Activated CD4-positive, alpha-beta T cell treated with anti-CD3 and anti-CD28 coated beads, Interleukin-2, amount 10 ng/mL, durations not matched to agents 7 days and 5 days (primary cell): ENCODE results near the gene TMEM184A. TPM values are rescaled to one million over a fixed set of nuclear protein-coding genes. Genes with fewer than 3 reads are reported as not detected.

Experiments used
- CTCF ChIA-PET: fragments of 350-600 bp; sonication (Branson Sonifier 250); formaldehyde crosslinking; loops from one replicate; lab custom pipeline; 2021; ENCODE audit warnings: antibody characterized with exemption; lab: Charles Lee
- POLR2A ChIA-PET: fragments of 350-600 bp; sonication (Branson Sonifier 250); formaldehyde crosslinking; loops from one replicate; lab custom pipeline; 2021; ENCODE audit warnings: antibody characterized with exemption; lab: Charles Lee
- DNase-seq: peaks from one replicate; pipeline ENCODE4 v3.0.0-alpha.2; 2020
- H3K27ac Mint-ChIP-seq: one replicate; pipeline ENCODE4 v1.8.0; 2021; ENCODE audit warnings: mild to moderate bottlenecking, moderate library complexity, mixed read lengths
- H3K27me3 Mint-ChIP-seq: one replicate; pipeline ENCODE4 v1.8.0; 2021; ENCODE audit warnings: mixed read lengths
- H3K36me3 Mint-ChIP-seq: one replicate; pipeline ENCODE4 v1.8.0; 2021; ENCODE audit warnings: low read depth, mixed read lengths
- H3K4me1 Mint-ChIP-seq: one replicate; pipeline ENCODE4 v1.8.0; 2021; ENCODE audit warnings: mixed read lengths
- H3K4me3 Mint-ChIP-seq: one replicate; pipeline ENCODE4 v1.8.0; 2021; ENCODE audit warnings: mild to moderate bottlenecking, moderate library complexity, mixed read lengths
- H3K9me3 Mint-ChIP-seq: one replicate; pipeline ENCODE4 v1.8.0; 2021; ENCODE audit warnings: mixed read lengths
- total RNA-seq, 2 experiments: library from RNA; stranded (reverse); gene quantifications; one replicate each; pipeline ENCODE4 v1.2.3, GENCODE V29; 2021

Gene TMEM184A
- total RNA-seq, 2 experiments from 2014 or later, result not detected

DNA sequence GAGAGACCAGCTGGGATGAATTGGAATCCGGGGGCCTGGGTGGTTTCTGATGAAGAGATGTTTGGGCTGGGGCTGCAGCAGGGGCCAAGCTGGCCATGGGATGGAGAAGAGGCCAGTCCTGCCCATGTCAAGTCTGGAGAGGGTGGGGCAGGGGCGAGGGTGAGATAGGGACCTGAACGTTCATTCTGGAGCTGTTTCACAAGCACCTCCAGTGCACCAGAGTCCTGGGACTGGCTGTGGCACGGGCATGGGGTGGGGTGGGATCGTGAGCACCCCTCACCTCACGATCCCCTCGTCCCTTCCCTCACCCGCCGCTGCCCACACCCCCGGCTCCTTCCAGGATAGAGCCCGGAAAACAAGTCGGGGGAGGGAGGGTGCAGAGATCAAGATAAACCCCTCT is 39.6 kb upstream of the TMEM184A start:
- POLR2A ChIA-PET, result no interaction called here
- H3K36me3 Mint-ChIP-seq, result no peaks in the 10 kb centered on the region
- H3K9me3 Mint-ChIP-seq, result no peaks in the 10 kb centered on the region
- CTCF ChIA-PET, result no interaction called here
- H3K27me3 Mint-ChIP-seq, result peaks cover 23% of the 10 kb centered on the region
- no peak overlapping the region for H3K4me3 Mint-ChIP-seq
- DNase-seq, result no peak
- H3K4me1 Mint-ChIP-seq, result peaks cover 16% of the 10 kb centered on the region
- no peak overlapping the region for H3K27ac Mint-ChIP-seq

GRCh38 chr7:1595027-1595426 is 39.0 kb upstream of the TMEM184A start:
- Mint-ChIP-seq H3K27ac (no peak overlapping the region), H3K9me3 (no peaks in the 10 kb centered on the region), H3K36me3 (no peaks in the 10 kb centered on the region), H3K4me3 (no peak overlapping the region), H3K27me3 (peaks cover 25% of the 10 kb centered on the region), H3K4me1 (peaks cover 16% of the 10 kb centered on the region)
- POLR2A ChIA-PET, result no interaction called here
- CTCF ChIA-PET, result no interaction called here
- DNase-seq, result no peak

DNA sequence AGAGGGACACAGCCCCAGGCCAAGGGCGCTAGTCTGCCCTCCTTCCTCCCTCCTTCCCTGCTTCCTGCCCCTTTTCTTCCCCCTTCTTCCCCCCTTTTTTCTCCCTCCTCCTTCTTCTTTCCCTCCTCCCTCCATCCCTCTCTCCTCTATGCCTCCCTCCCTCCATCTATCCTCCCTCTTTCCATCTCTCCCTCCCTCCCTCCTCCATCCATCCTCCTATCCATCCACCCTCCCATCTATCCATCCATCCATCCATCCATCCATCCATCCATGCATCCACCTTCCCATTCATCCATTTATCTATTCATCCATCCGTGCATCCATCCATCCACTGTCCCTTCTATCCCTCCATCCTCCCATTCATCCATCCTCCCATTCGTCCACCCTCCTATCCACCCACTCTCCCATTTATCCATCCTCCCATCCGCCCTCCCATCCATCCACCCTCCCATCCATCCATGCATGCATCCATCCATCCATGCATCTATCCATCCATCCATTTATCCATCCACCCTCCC is 38.0 kb upstream of the TMEM184A start:
- Mint-ChIP-seq H3K4me3 (no peak overlapping the region), H3K27me3 (peaks cover 28% of the 10 kb centered on the region), H3K4me1 (peaks cover 16% of the 10 kb centered on the region), H3K27ac (no peak overlapping the region), H3K9me3 (peaks cover 2% of the 10 kb centered on the region), H3K36me3 (no peaks in the 10 kb centered on the region)
- ChIA-PET CTCF (no interaction called here), POLR2A (no interaction called here)
- no peak for DNase-seq

GRCh38 chr7:1593091-1593866 is 37.3 kb upstream of the TMEM184A start:
- H3K4me1 Mint-ChIP-seq, result peaks cover 16% of the 10 kb centered on the region
- no peak overlapping the region for H3K4me3 Mint-ChIP-seq
- H3K36me3 Mint-ChIP-seq, result no peaks in the 10 kb centered on the region
- no peak for DNase-seq
- ChIA-PET CTCF (no interaction called here), POLR2A (no interaction called here)
- peaks cover 3% of the 10 kb centered on the region for H3K9me3 Mint-ChIP-seq
- no peak overlapping the region for H3K27ac Mint-ChIP-seq
- H3K27me3 Mint-ChIP-seq, result peaks cover 28% of the 10 kb centered on the region

DNA sequence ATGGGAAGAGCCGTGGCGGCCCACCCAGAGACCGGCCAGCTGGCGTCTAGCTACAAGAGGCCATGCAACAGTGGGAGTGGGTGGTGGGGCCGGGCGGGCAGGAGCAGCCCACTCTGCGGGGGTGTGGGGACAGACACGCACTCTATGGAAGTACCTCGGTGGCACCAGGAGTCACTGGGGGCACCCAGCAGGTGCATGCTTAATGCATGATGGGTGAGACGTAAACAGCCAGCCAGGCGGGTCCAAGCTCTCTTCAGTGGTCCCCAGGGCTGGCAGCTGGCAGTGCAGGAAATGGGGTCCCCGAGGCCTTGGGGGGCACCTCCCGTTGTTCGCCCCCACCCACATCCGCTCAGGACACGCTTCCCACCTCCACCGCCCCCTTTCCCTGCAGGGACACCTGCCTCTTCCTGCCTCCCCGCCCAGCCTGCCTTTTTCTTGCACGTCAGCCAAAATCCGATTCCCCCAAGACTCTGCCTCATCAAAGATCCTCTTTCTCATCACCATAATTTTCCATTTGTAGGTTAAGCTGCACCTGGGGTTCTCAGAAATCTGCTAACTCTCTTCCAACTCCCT is 36.4 kb upstream of the TMEM184A start:
- Mint-ChIP-seq H3K4me1 (peaks cover 16% of the 10 kb centered on the region), H3K27ac (no peak overlapping the region), H3K9me3 (peaks cover 6% of the 10 kb centered on the region), H3K27me3 (peaks cover 28% of the 10 kb centered on the region), H3K4me3 (no peak overlapping the region), H3K36me3 (no peaks in the 10 kb centered on the region)
- no peak for DNase-seq
- POLR2A ChIA-PET, result no interaction called here
- CTCF ChIA-PET, result interaction anchor here (1.5 kb wide), 1 partner anchor 13 kb away, joined by 3 read pairs; no protein-coding TSS in a partner anchor

DNA sequence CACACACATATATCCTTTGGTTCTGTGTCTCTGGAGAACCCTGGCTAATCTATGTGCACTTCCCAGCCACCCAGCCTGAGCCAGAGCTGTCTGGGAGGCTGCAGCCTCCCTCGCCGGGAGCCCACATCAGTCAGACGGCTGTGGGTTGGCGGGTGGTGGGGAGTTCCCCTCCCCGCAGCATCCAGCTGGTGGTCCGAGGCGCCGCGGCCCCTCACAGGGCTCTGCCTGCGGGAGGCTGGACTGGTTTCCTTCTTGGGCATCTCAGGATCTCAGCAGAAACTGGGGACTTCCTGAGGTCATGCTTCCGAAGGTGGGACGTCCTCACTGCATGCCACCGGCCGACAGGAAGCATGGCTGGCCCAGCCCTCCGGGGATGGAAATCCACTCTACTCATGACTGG is 35.9 kb upstream of the TMEM184A start:
- ChIA-PET POLR2A (no interaction called here), CTCF (interaction anchor here (1.5 kb wide), 1 partner anchor 13 kb away, joined by 3 read pairs; no protein-coding TSS in a partner anchor)
- no peak for DNase-seq
- Mint-ChIP-seq H3K9me3 (peaks cover 6% of the 10 kb centered on the region), H3K4me3 (no peak overlapping the region), H3K27ac (no peak overlapping the region), H3K27me3 (peaks cover 28% of the 10 kb centered on the region), H3K4me1 (peaks cover 16% of the 10 kb centered on the region), H3K36me3 (no peaks in the 10 kb centered on the region)

GRCh38 chr7:1591396-1591795 is 35.4 kb upstream of the TMEM184A start:
- Mint-ChIP-seq H3K4me3 (no peak overlapping the region), H3K27me3 (peaks cover 28% of the 10 kb centered on the region)
- CTCF ChIA-PET, result interaction anchor here (0.6 to 1.5 kb wide), 2 partner anchors 12 to 791 kb away, joined by 3 read pairs; no protein-coding TSS in a partner anchor

DNA sequence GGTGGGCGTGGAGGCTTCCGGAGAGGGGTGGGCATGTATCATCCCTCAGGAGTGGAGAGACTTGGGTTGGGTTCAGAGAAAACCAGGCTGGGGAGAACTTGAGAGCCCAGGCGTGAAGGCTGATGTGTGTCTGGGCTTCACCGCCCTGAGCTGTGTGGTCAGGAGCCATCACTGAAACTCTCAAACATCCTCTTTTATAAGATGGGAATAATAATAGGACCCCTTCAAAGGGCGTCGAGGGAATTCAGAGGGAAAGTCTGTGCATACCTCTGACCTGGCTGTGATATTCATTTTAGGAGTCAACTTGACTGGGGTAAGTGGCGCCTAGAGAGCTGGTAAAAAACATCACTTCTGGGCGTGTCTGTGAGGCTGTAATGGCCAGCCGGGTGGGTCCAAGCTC is 34.9 kb upstream of the TMEM184A start:
- CTCF ChIA-PET, result interaction anchor here (0.6 kb wide), 2 partner anchors 9 to 791 kb away, joined by 3 to 4 read pairs; no protein-coding TSS in a partner anchor
- no peak for DNase-seq
- POLR2A ChIA-PET, result no interaction called here

More at GRCh38 chr7:1591396-1591795, 35.4 kb upstream of the TMEM184A start:
- POLR2A ChIA-PET, result no interaction called here
- Mint-ChIP-seq H3K36me3 (no peaks in the 10 kb centered on the region), H3K9me3 (peaks cover 6% of the 10 kb centered on the region), H3K27ac (no peak overlapping the region), H3K4me1 (peaks cover 16% of the 10 kb centered on the region)
- DNase-seq, result no peak

DNA sequence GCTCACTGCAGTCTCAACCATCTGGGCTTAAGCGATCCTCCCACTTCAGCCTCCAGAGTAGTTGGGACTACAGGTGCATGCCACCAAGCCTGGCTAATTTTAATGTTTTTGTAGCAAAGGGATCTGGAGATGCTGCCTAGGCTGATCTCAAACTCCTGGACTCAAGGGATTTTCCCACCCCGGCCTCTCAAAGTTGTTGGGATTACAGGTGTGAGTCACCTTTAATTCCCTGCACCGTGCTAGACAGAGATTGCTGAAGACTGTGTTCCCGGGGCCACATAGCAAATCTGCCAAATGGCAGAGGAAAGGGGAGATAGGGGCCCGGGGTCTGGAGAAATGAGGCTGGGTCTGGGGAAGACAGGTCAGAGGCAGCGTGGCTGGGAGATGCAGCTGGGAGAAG is 34.5 kb upstream of the TMEM184A start:
- POLR2A ChIA-PET, result no interaction called here
- no peak overlapping the region for H3K4me3 Mint-ChIP-seq
- H3K27ac Mint-ChIP-seq, result no peak overlapping the region
- no peaks in the 10 kb centered on the region for H3K36me3 Mint-ChIP-seq
- peaks cover 16% of the 10 kb centered on the region for H3K4me1 Mint-ChIP-seq
- H3K9me3 Mint-ChIP-seq, result peaks cover 6% of the 10 kb centered on the region
- no peak for DNase-seq
- CTCF ChIA-PET, result interaction anchor here (0.6 kb wide), 2 partner anchors 9 to 70 kb away, joined by 3 to 4 read pairs; no protein-coding TSS in a partner anchor
- peaks cover 28% of the 10 kb centered on the region for H3K27me3 Mint-ChIP-seq

More for the DNA sequence above, 34.9 kb upstream of the TMEM184A start:
- Mint-ChIP-seq H3K9me3 (peaks cover 6% of the 10 kb centered on the region), H3K4me3 (no peak overlapping the region), H3K27me3 (peaks cover 28% of the 10 kb centered on the region), H3K4me1 (peaks cover 16% of the 10 kb centered on the region), H3K36me3 (no peaks in the 10 kb centered on the region), H3K27ac (no peak overlapping the region)

DNA sequence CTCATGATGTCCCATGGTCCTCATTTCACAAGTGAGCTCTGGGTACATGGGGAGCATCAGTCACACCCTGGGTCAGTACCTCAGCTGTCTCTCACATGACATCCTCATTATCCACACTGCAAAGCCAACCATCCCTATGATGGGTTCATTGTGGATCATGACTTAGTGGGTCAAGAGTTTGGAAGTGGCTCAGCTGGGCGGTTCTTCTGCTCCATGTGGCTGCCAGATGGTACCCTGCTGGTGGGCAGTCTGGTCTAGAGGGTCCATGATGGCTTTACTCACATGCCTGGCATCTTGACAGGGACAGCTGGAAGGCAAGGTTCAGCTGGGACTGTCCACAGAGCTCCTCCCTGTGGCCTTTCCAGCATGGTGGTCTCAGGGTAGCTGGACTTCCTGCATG is 33.0 kb upstream of the TMEM184A start:
- no peak overlapping the region for H3K4me3 Mint-ChIP-seq
- H3K27me3 Mint-ChIP-seq, result peaks cover 28% of the 10 kb centered on the region
- POLR2A ChIA-PET, result no interaction called here
- CTCF ChIA-PET, result interaction anchor here (1.3 kb wide), 1 partner anchor 21 kb away, joined by 4 read pairs; no protein-coding TSS in a partner anchor
- DNase-seq, result no peak
- H3K27ac Mint-ChIP-seq, result no peak overlapping the region
- H3K4me1 Mint-ChIP-seq, result peaks cover 16% of the 10 kb centered on the region
- H3K36me3 Mint-ChIP-seq, result no peaks in the 10 kb centered on the region
- H3K9me3 Mint-ChIP-seq, result peaks cover 6% of the 10 kb centered on the region

DNA sequence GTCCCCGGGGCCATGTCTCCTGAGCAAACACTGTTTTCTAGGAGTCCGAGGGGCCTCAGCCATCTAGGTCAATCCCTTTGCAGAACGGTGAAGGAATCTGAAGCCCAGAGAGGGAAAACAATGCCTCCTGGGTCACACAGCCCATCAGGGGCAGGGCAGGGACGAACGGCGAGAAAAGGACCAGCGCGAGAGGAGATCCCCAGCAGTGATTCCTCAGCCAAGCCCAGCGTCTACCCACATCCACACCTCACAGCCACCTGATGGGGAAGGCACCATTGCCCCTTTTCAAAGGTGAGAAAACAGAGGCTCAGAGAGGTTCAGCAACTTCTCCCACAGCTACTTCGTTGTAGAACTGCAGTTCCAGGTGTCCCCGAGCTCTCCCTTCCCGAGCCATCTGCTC is 31.7 kb upstream of the TMEM184A start:
- DNase-seq, result no peak
- peaks cover 6% of the 10 kb centered on the region for H3K9me3 Mint-ChIP-seq
- POLR2A ChIA-PET, result no interaction called here
- no peak overlapping the region for H3K4me3 Mint-ChIP-seq
- H3K27ac Mint-ChIP-seq, result no peak overlapping the region
- peaks cover 24% of the 10 kb centered on the region for H3K27me3 Mint-ChIP-seq
- CTCF ChIA-PET, result no interaction called here
- no peaks in the 10 kb centered on the region for H3K36me3 Mint-ChIP-seq
- H3K4me1 Mint-ChIP-seq, result peaks cover 15% of the 10 kb centered on the region

DNA sequence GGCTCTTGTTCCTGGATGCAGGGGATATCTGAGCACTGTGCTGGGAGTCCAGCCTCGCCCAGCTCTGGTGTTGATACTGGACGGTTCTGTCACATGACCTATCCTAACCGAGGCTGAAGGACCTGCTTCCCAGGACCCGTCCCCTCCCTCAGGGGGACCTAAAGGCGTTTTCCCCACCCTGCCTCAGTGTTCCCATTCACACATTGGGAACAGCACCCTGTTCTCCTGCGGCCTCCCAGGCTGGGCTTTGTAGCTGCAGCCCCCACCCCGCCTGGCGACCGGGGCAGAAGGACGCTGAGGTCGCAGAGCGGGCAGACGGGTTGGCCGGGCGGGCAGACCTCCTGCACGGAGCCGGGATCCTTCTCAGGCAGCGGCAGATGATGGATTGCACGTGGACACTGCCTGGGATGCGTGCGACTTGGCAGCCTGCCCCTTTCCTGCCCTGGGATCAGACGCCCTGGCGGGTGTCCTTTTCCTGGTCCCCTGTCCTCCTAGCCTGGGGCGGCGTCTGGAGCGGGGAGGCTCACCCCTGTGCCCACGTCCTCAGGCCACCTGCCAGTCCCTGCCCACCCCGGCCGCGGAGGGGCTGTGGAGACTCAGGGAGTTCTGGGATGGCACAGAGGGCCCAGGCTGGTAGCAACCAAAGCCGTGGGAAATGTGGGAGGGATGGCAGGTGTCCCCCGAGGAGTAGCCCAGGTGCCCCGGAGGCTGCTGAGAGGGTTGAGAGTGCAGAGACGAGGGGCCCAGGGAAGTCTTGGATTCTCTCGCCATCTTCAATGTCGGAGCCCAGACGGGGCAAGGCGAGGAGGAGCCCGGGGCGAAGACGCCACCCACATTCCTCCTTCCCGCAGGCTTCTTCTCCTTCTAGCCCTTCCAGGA is 31.1 kb upstream of the TMEM184A start:
- no peak overlapping the region for H3K27ac Mint-ChIP-seq
- ChIA-PET CTCF (no interaction called here), POLR2A (no interaction called here)
- no peaks in the 10 kb centered on the region for H3K36me3 Mint-ChIP-seq
- H3K4me1 Mint-ChIP-seq, result peaks cover 8% of the 10 kb centered on the region
- no peak overlapping the region for H3K4me3 Mint-ChIP-seq
- H3K27me3 Mint-ChIP-seq, result peaks cover 18% of the 10 kb centered on the region
- DNase-seq, result no peak
- peaks cover 6% of the 10 kb centered on the region for H3K9me3 Mint-ChIP-seq
